ENCODE measurements around the gene ABCF3.

DNA sequence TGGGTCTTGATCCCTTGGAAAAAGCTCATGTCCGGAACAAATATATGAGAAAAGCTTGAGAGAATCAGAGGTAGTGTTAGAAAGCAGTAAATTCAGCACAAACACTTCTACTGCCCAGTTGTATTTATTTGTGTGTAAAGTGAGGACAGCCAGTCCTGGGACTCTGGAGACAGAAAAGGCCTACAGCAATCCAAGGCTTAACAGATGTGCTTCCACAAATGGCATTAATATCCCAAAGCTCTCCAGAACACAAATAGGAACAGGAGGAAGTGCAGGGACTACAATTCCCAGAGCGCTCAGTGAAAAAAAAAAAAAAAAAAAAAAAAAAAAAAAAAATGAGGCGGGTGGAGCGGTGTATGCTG lies 11.7 kb upstream of the ABCF3 start:
- TF ChIP-seq, protein P1, sequence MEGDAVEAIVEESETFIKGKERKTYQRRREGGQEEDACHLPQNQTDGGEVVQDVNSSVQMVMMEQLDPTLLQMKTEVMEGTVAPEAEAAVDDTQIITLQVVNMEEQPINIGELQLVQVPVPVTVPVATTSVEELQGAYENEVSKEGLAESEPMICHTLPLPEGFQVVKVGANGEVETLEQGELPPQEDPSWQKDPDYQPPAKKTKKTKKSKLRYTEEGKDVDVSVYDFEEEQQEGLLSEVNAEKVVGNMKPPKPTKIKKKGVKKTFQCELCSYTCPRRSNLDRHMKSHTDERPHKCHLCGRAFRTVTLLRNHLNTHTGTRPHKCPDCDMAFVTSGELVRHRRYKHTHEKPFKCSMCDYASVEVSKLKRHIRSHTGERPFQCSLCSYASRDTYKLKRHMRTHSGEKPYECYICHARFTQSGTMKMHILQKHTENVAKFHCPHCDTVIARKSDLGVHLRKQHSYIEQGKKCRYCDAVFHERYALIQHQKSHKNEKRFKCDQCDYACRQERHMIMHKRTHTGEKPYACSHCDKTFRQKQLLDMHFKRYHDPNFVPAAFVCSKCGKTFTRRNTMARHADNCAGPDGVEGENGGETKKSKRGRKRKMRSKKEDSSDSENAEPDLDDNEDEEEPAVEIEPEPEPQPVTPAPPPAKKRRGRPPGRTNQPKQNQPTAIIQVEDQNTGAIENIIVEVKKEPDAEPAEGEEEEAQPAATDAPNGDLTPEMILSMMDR (IDR thresholded peaks at IDR 0.05) = no peak
- TF ChIP-seq POLR2A (IDR thresholded peaks at IDR 0.05) = no peak
